Measurements from ENCODE around the gene TANGO2. TPM values are rescaled to one million over a fixed set of nuclear protein-coding genes. Genes with fewer than 3 reads are reported as not detected.

The TANGO2 gene
- total RNA-seq, 1 experiment from 2014 or later = 21.5 TPM

DNA sequence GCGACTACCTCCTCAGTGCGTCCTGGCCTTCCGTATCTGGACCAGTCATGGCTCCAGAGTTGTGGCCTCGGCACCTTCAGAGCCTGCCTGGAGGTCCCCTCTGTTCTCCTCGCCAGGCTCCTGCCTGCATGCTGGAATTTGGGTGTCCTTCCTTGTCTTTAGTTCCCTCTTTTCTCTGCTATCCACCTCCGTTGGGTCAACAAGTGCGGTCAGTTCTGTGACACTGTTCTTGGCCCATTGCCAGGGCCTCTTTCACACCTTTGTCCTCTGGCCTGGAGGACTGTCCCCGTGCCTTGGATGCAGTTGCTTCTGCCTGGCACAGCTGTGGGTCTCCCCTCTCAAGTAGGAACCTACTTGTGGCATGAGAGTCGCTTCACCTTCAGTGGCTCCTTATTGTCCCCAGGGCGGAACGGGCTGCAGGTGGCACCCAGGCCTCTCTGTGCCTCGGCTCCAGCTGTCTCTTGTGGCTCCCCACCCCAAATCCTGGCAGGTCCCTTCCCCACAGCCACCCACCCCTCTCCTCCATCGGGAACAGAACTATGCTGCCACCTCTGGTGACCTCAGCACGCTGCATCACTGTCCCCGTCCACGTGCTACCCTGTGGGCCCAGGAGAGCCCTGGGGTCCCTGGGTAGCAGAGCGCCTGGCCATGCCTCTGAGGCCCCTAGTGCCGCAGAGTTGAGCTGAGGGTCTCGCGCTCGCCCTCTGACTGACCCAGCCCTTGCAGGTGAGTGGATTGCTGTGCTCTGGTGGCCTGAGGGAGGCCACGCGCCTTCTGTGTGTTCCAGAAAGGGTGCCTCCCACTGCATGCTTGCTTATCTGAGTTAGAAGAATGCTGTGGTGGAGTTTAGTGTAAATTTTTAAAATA lies 63.9 kb downstream of the TANGO2 start:
- intact Hi-C loops (cut with micrococcal nuclease; ENCODE audit: unreplicated experiment) = loop anchor here (10.0 kb wide), 1 partner anchor 110 kb away; no protein-coding TSS in a partner anchor
- Histone ChIP-seq H3K4me3 (ENCODE audit: low read depth, low read length, poor library complexity, severe bottlenecking) (no peak overlapping the region), H3K9me3 (ENCODE audit: low read depth, low read length, poor library complexity, severe bottlenecking) (no peaks in the 10 kb centered on the region), H3K4me1 (ENCODE audit: insufficient read depth, low read length, poor library complexity, severe bottlenecking) (no peaks in the 10 kb centered on the region), H3K36me3 (ENCODE audit: insufficient read depth, low read length, poor library complexity, severe bottlenecking) (peaks cover 55% of the 10 kb centered on the region), H3K27me3 (replicated peaks; ENCODE audit: insufficient read depth, low read depth, low read length, poor library complexity) (no peaks in the 10 kb centered on the region), H3K27ac (ENCODE audit: low read depth, low read length, poor library complexity, severe bottlenecking) (peak overlapping the region; percentile 28)
- no TSS peak for BruUV-seq (replicated peaks)
- DNase-seq (ENCODE audit: low spot score) = peak; percentile 34
- ChIA-PET CTCF (no interaction called here), POLR2A (ENCODE audit: low non-redundant PET) (no interaction called here)
- peak; percentile 62 for TF ChIP-seq CTCF (conservative IDR thresholded peaks at IDR 0.05; ENCODE audit: low read depth, low read length)
- TF ChIP-seq EZH2 (IDR thresholded peaks at IDR 0.05; ENCODE audit: borderline replicate concordance, low read depth, low read length, poor library complexity, severe bottlenecking) = no peak

GRCh38 chr22:20085651-20086050 lies 64.7 kb downstream of the TANGO2 start:
- no peak overlapping the region for H3K27ac ChIP-seq (ENCODE audit: low read depth, low read length, poor library complexity, severe bottlenecking)
- POLR2A ChIA-PET (ENCODE audit: low non-redundant PET) = no interaction called here
- H3K9me3 ChIP-seq (ENCODE audit: low read depth, low read length, poor library complexity, severe bottlenecking) = no peaks in the 10 kb centered on the region
- H3K27me3 ChIP-seq (replicated peaks; ENCODE audit: insufficient read depth, low read depth, low read length, poor library complexity) = no peaks in the 10 kb centered on the region
- no peak overlapping the region for H3K4me3 ChIP-seq (ENCODE audit: low read depth, low read length, poor library complexity, severe bottlenecking)
- peaks cover 63% of the 10 kb centered on the region for H3K36me3 ChIP-seq (ENCODE audit: insufficient read depth, low read length, poor library complexity, severe bottlenecking)
- no peak for DNase-seq (ENCODE audit: low spot score)
- H3K4me1 ChIP-seq (ENCODE audit: insufficient read depth, low read length, poor library complexity, severe bottlenecking) = no peaks in the 10 kb centered on the region
- BruUV-seq (replicated peaks) = no TSS peak
- intact Hi-C loops (cut with micrococcal nuclease; ENCODE audit: unreplicated experiment) = loop anchor here (10.0 kb wide), 1 partner anchor 111 kb away; no protein-coding TSS in a partner anchor
- CTCF ChIA-PET = interaction anchor here (0.6 kb wide), 1 partner anchor 127 kb away, joined by 5 read pairs; no protein-coding TSS in a partner anchor
- no peak for TF ChIP-seq CTCF (conservative IDR thresholded peaks at IDR 0.05; ENCODE audit: low read depth, low read length)
- TF ChIP-seq EZH2 (IDR thresholded peaks at IDR 0.05; ENCODE audit: borderline replicate concordance, low read depth, low read length, poor library complexity, severe bottlenecking) = no peak

GRCh38 chr22:20086101-20086599 lies 65.2 kb downstream of the TANGO2 start:
- no TSS peak for BruUV-seq (replicated peaks)
- Histone ChIP-seq H3K4me1 (ENCODE audit: insufficient read depth, low read length, poor library complexity, severe bottlenecking) (no peaks in the 10 kb centered on the region), H3K36me3 (ENCODE audit: insufficient read depth, low read length, poor library complexity, severe bottlenecking) (peaks cover 68% of the 10 kb centered on the region), H3K4me3 (ENCODE audit: low read depth, low read length, poor library complexity, severe bottlenecking) (no peak overlapping the region), H3K9me3 (ENCODE audit: low read depth, low read length, poor library complexity, severe bottlenecking) (no peaks in the 10 kb centered on the region), H3K27me3 (replicated peaks; ENCODE audit: insufficient read depth, low read depth, low read length, poor library complexity) (no peaks in the 10 kb centered on the region), H3K27ac (ENCODE audit: low read depth, low read length, poor library complexity, severe bottlenecking) (no peak overlapping the region)
- TF ChIP-seq EZH2 (IDR thresholded peaks at IDR 0.05; ENCODE audit: borderline replicate concordance, low read depth, low read length, poor library complexity, severe bottlenecking) (no peak), CTCF (conservative IDR thresholded peaks at IDR 0.05; ENCODE audit: low read depth, low read length) (no peak)
- DNase-seq (ENCODE audit: low spot score) = no peak
- intact Hi-C loops (cut with micrococcal nuclease; ENCODE audit: unreplicated experiment) = loop anchor here (10.0 kb wide), 1 partner anchor 111 kb away; no protein-coding TSS in a partner anchor
- ChIA-PET CTCF (interaction anchor here (0.6 kb wide), 1 partner anchor 128 kb away, joined by 5 read pairs; no protein-coding TSS in a partner anchor), POLR2A (ENCODE audit: low non-redundant PET) (no interaction called here)

All from A673 (cell line).